ENCODE data around the gene HBD. TPM values are rescaled to one million over a fixed set of nuclear protein-coding genes. Genes with fewer than 3 reads are reported as not detected.
"Not testable (repeated sequence)": the region's sequence is repeated elsewhere in the genome, so short reads cannot be mapped to it uniquely, and the experiment has no call there.

HBD gene
- total RNA-seq, 1 experiment from 2014 or later, result not detected

DNA sequence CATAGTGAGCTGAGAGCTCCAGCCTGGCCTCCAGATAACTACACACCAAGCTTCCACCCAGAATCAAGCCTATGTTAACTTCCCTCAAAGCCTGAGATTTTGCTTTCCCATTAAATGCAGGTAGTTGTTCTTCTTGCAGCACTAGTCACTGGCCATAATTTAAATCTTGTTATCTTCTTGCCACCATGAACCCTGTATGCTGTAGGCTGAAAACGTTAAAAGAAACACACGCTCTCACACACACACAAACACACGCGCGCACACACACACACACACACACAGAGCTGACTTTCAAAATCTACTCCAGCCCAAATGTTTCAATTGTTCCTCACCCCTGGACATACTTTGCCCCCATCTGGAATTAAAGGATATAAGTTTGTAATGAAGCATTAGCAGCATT, 19.2 kb upstream of the HBD start:
- DNase-seq (ENCODE audit: low spot score), result not testable (repeated sequence)

DNA sequence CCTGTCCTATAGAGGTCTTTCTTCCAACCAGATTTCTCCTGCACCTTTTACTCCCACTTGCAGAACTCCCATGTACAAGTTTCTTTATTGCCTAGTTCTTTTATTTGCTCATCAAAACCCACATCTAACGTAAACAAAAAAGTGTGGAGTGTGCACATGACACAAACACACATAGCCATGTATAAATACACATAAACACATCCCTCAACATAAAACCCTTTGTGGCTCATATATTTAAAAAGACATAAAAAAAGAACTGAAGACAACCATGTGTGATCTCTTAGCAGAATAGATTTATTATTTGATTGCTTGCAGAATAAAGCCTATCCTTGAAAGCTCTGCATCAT, 18.6 kb upstream of the HBD start:
- no peak for DNase-seq (ENCODE audit: low spot score)

DNA sequence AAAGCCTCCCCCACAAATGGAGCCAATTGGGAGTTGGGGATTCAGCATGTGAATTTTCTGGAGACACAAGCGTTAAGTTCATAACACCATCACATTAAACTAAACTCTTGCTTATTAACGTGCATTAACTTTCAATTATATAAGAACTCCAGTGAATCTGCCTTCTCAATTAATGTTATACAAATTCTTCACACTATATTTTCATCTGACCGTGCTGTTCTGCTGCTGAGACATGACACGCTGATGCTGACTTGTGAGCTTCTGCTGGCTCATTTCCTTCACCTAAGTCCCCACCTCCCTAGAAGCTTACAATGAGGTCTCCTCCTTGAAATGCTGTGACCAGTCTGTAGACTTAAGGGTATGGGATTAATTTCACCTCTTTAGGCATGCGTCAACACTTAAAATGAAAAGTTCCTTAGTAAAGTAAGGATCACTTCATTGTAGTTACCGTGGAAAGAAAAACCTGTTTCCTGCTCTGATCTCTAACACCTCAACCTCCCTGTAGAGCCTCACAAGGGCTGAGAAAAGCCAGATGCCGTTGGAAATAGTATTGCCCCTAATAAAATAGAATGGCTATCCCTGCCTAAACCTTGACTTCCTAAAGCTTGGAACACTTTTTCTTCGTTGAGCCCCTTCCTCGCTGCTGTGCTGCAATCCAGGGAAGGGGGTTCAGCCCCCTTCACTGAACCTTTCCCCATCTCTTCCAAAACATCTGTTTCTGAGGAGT, 18.1 kb upstream of the HBD start:
- no peak for DNase-seq (ENCODE audit: low spot score)

DNA sequence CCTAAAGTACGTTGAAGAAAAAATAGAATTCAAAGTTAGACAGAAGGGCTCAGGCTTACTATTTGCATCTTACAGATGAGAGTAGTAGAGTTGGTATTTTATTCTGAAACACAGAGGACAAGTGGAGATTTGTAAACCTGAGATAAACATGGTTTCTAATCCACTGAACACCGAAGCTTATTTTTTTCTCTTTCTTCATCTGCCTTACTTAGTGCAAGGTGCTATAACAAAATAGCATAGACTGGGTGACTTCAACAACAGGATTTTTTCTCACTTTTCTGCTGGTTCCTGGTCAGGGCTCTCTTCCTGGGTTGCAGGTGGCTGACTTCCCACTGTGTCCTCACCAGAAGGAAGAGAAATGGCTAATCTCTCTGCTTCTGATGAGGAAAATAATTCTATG, 17.5 kb upstream of the HBD start:
- no peak for DNase-seq (ENCODE audit: low spot score)

DNA sequence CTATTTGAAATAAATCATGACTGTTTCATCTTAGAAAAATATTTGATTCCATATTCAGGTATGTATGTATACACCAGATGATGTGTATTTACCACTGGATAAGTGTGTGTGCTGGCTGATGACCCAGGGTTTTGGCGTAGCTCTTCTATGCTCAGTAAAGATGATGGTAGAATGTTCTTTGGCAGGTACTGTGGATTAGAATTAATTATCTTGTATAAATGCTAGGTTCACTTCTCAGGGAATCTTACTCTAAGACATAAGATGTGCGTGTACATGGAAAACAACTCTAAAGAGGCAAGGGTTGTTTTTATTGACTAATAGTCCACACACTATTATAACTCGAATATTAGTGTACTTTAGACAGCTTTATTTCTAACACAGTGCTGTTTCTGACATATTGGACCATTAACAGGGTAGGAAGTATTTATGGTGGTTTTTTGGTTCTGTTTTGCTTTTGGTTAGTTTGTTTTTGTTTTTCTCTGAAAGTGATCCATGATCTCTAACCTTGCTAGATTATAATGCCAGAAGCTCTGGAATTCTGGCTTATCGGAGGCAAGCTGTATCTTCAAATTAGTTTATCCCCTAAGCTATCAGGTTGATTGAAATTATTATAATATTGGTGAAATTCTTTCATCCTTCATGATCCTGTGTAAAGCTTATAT, 16.4 kb upstream of the HBD start:
- no peak for DNase-seq (ENCODE audit: low spot score)

DNA sequence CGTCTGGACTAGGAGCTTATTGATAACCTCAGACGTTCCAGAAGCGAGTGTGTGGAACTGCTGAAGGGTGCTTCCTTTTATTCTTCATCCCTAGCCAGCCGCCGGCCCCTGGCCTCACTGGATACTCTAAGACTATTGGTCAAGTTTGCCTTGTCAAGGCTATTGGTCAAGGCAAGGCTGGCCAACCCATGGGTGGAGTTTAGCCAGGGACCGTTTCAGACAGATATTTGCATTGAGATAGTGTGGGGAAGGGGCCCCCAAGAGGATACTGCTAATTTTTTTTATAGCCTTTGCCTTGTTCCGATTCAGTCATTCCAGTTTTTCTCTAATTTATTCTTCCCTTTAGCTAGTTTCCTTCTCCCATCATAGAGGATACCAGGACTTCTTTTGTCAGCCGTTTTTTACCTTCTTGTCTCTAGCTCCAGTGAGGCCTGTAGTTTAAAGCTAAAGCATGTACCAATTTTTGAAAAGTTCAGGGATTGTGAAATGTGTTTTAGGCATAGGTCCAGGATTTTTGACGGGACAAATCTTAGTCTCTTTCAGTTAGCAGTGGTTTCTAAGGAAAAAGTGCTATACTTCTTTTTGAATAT, 15.6 kb upstream of the HBD start, which contains the start of gene HBG1:
HBG1 (minus strand) TSS at position 51 of the 590 bp plus-strand sequence. CDS start 53 bp downstream, outside the sequence.
- DNase-seq (ENCODE audit: low spot score), result not testable (repeated sequence)

DNA sequence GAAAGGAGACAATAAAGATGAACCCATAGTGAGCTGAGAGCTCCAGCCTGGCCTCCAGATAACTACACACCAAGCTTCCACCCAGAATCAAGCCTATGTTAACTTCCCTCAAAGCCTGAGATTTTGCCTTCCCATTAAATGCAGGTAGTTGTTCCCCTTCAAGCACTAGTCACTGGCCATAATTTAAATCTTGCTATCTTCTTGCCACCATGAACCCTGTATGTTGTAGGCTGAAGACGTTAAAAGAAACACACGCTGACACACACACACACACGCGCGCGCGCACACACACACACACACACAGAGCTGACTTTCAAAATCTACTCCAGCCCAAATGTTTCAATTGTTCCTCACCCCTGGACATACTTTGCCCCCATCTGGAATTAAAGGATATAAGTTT, 14.2 kb upstream of the HBD start:
- DNase-seq (ENCODE audit: low spot score), result not testable (repeated sequence)

DNA sequence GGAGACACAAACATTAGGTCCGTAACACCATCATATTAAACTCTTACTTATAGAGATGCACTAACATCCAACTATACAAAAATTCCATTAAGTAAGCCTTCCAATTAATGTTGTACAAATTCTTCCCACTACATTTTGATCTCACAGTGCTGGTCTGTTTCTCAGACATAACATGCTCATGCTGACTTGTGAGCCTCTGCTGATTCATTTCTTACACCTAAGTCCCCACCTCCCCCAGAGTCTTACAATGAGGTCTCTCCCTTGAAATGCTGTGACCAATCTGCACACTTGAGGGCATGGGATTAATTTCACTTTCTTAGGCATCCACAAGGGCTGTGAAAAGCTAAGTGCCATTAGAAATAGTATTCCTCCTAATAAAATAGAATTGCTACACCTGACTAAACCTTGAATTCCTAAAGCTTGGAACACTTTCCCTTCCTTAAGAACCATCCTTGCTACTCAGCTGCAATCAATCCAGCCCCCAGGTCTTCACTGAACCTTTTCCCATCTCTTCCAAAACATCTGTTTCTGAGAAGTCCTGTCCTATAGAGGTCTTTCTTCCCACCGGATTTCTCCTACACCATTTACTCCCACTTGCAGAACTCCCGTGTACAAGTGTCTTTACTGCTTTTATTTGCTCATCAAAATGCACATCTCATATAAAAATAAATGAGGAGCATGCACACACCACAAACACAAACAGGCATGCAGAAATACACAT, 13.3 kb upstream of the HBD start:
- no peak for DNase-seq (ENCODE audit: low spot score)

DNA sequence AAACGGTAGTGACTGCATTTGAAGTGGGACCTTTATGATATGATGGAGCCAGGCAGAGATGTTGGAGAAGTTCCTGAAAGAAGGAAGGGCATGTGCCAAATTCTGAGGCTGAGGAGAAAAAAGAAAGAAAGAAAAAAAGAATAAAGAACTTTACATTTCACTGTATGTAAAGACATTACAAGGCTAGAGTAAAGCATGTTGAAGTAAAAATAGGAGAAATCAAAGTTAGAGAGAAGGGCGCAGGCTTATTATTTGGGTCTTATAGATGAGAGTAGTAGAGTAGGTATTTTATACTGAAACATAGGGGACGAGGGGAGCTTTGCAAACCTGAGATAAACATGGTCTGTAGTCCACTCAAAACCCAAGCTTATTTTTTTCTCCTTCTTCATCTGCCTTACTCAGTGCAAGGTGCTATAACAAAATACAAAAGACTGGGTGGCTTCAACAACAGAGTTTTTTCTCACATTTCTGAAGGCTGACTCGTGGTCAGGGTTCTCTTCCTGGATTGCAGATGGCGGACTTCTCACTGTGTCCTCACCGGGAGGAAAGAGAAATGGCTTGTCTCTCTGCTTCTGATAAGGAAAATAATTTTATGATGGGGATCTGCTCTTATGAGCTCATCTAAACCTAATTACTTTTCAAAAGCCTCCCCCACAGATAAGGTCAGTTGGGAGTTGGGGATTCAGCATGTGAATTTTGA, 12.6 kb upstream of the HBD start:
- DNase-seq (ENCODE audit: low spot score), result no peak

DNA sequence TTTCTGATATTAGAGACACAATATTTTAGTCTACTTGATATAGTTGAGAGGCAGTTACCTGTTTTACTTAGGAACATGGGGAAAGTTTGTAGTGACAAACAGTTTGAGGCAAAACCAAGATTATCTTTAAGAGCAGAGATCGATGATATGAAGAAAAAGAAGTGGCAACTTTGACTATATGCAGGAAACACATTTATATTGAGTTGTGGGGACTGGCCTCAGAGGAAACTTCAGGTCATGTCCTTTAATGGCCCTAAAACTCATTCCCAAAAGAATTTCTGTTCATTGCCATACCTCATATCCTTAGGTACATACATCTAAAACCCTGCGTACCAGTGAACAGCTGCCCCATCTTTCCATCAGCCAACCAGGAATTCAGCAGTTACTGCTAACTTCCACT, 10.9 kb upstream of the HBD start:
- DNase-seq (ENCODE audit: low spot score), result no peak

DNA sequence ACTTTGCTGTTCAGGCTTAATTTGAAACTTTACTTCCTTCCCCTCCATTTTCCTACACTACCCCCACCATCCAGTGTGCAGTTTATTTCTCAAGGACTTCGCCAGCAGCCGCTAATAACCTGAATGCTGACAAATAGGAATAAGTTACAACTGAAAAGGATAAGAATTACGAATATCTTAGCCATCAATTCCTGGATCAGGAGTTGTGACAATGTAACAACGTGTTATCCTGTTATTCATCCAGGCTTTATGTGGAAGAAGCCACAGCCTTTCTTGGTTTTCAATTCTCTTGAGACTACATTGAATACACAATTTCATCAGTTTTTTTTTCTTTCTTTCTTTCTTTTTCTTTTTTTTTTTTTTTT, 9.5 kb upstream of the HBD start:
- DNase-seq (ENCODE audit: low spot score), result no peak

DNA sequence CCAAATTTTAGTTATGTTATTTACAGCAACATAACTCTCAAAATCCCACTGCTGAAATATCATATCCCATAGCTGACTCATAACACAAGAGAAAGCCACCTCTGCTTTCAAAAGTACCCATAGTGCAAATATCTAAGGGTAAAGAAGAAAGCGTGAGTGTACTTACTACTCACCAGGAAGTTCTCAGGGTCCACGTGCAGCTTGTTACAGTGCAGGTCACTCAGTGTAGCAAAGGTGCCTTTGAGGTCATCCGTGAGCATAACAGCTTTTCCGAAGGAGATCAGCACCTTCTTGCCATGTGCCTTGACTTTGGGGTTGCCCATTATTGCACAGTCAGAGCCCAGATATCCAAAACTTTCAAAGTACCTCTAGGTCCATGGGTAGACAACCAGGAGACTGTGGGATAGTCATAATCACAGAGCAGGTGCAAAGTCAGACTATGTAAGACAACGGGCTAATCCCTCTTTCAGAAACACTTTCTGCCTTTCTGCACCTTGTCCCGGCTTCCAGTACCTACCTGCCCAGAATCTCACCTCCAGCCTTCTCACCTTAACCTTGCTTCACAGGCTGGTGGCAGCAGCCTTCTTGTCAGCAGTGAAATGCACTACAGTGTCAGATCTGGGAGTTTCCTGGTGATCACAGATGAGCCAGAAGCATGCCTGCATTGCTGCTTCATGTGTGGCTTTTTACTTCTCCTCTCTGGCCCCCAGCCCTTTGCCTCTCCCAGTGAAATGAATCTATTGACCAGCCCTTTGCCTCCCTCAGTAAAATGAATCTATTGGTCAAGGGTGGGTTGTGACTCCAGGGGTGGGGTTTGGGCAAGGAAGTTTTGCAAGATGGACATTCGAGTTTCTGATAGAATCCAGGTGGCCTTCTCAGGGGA, 8.9 kb upstream of the HBD start:
- DNase-seq (ENCODE audit: low spot score), result no peak

DNA sequence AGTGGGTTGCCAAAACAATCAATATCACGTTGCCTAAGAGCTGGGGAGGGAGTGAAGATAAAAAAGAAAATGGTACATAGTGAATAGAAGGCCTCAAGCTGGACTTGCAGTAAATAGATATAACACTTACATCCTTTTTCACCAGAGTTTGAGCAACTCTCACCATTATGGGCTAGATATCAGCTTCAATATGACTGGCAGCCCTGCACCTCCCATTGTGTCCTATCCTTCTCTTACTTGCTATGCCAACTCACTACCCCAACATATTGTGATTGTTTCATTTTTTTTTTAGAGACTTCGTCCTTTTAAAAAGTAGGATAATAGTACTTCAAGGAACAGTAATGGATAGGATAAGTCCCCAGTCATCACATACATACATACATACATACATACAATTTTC, 7.9 kb upstream of the HBD start:
- no peak for DNase-seq (ENCODE audit: low spot score)

DNA sequence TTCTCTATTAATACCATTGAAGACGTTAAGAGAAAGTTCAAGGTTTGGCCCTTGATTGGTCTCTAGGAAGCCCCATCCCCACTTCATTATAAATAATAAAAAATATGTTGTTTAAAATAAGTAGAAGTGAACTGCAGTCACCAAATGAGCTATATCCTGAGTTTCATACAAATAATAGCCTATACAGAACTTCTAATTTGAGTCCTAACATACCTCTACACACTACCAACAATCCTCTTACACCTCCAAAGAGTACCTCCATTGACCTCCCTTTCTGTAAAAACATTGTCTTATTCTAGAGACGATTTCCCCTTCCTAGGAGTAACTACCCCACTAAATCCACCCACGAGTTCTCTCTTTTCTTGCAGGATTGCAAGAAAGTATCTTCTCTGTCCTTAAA, 7.2 kb upstream of the HBD start:
- DNase-seq (ENCODE audit: low spot score), result no peak

DNA sequence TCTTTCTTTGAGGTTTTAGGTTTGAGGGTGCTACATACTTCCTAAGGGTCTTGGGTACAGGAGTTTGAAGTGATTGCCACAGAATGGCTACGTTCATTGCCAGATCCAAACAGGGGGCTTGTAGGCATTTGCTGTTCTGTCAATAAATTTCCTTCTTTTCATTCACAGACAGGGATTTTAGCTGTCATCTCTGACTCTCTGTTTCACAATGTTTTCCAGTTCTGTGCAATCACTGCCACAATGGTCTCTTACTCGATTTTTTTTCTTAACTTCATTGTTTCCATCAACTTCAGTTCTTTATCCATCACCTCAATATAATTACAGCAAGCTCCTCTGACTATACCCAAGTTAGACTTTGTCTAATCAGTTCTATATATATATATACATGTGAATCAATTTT, 6.2 kb upstream of the HBD start:
- DNase-seq (ENCODE audit: low spot score), result no peak

DNA sequence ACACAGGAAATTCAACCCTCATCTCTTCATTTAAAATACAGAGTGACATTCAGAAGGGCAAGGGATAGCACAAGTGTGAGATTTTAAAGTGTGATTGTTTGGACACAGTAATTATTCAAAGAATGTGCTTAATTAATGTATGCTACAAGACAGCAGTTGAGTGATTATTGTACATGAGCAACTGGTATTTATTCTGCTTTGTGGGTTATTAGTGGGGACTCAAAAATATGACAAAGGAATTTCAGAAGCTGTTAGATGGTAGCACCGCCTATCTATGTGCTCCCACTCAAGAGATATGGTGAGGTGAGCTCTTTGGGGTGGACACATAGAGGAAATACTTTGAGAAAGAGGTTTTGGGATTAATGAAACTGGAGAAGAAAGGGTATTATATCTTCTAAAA, 5.8 kb upstream of the HBD start:
- DNase-seq (ENCODE audit: low spot score), result no peak

DNA sequence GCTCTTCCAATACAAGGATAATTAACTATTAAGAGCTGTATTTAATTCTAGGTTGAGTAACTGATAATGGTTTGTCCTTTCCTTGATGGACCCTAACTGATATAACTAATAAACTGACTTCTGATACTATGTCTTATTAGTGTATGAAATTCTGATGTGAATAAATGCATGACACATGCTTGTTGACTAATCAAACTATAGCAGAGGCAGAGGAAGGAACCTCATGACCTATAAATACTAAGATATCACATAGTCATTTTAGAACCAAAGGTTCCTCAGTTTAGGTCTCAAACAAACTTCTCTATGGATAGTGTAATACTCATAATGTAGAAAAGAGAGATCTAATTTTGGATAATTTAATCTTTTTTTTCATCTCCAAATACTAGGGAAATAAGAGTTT, 4.8 kb upstream of the HBD start:
- no peak for DNase-seq (ENCODE audit: low spot score)

DNA sequence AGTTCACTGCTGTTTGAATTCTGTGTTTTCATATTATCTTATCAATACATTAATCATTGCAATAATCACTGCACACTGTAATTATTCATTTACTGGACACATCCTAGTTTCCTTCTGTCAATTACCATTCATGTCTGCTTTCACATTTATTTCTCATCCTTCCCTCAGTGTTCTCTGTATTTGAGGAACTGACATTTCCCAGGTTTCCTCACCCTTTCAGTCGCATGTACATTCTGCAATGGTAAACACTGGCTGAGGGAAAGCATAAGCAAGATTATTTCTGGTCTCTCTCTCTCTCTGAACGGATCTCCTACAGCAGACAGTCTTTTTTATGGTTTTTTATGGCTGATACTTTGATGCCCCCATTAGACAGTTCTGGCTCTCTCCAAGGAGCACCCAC, 4.2 kb upstream of the HBD start:
- no peak for DNase-seq (ENCODE audit: low spot score)

DNA sequence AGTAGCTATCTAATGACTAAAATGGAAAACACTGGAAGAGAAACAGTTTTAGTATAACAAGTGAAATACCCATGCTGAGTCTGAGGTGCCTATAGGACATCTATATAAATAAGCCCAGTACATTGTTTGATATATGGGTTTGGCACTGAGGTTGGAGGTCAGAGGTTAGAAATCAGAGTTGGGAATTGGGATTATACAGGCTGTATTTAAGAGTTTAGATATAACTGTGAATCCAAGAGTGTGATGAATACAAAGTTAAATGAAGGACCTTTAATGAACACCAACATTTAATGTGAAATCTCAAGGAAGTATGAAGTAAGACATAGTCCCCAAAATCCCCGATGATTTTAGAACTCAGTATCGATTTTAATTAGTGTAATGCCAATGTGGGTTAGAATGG, 3.1 kb upstream of the HBD start:
- no peak for DNase-seq (ENCODE audit: low spot score)

DNA sequence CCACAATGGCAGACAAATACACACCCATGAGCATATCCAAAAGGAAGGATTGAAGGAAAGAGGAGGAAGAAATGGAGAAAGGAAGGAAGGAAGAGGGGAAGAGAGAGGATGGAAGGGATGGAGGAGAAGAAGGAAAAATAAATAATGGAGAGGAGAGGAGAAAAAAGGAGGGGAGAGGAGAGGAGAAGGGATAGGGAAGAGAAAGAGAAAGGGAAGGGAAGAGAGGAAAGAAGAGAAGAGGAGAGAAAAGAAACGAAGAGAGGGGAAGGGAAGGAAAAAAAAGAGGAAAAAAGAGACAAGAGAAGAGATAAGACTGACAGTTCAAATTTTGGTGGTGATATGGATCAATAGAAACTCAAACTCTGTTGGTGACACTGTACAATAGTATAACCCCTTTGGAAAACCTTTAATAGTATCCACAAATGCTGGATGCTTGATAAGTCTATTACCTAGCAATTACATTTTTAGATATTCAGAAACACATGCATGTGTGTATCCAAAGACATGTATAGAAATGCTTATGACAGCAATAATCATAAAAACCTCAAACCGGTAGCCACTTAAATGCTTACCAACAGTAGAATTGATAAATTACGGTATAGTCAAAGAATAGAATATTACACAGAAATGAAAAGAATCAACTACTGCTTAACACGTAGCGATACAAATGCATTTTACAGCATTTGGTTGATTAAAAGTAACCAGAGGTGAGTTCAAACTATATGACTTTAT, 1.2 kb upstream of the HBD start:
- no peak for DNase-seq (ENCODE audit: low spot score)
